Activated CD4-positive, alpha-beta T cell treated with anti-CD3 and anti-CD28 coated beads, Interleukin-2, amount 50 U/mL, for 48 hours (primary cell): ENCODE measurements around the gene GBP6.
"Not testable (repeated sequence)": the region's sequence is repeated elsewhere in the genome, so short reads cannot be mapped to it uniquely, and the experiment has no call there.

Experiments used
- DNase-seq, 2 experiments: peaks; one replicate each; pipeline ENCODE4 v3.0.0-alpha.2; 2020

GBP6 gene

DNA sequence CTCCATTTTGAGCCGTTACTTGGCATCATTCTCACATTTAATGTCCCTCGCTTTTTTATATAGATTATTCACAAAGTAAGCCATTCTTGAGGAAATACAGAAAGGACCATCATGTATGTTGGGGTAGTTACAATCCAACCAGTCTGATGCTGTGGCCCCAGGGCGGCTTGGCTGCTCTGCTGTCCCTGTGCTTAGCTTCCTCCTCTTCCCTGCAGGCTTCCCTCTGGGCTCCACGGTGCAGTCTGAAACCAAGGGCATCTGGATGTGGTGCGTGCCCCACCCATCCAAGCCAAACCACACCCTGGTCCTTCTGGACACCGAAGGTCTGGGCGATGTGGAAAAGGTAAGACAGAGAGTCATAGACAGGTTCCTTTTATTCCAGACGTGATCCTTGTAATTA, 5.5 kb downstream of the GBP6 start:
- no peak for DNase-seq

DNA sequence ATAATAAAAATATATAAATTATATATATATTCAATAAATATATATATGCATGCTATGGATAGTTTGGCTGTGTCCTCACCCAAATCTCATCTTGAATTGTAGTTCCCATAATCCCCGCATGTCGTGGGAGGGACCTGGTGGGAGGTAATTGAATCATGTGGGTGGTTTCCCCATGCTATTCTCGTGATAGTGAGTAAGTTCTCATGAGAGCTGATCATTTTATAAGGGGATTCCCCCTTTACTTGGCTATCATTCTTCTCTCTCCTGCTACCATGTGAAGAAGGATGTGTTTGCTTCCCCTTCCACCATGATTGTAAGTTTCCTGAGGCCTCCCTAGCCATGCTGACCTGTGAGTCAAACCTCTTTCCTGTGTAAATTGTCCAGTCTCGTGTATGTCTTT, 10.0 kb downstream of the GBP6 start:
- not testable (repeated sequence) for DNase-seq

DNA sequence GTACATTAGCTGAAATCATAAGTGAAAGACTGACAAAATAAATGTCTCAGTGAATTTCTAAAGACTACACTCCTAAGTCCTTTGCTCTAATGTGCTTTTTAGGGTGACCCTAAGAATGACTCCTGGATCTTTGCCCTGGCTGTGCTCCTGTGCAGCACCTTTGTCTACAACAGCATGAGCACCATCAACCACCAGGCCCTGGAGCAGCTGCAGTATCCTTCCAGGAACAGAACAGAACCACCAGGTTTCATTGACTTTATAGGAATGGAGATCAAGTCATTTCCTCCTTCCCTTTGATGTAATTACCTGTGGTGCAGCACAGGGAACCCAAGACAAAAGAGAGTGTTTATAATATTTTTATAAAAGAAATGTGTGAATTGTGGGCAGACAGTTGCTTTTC, 14.1 kb downstream of the GBP6 start:
- no peak for DNase-seq

DNA sequence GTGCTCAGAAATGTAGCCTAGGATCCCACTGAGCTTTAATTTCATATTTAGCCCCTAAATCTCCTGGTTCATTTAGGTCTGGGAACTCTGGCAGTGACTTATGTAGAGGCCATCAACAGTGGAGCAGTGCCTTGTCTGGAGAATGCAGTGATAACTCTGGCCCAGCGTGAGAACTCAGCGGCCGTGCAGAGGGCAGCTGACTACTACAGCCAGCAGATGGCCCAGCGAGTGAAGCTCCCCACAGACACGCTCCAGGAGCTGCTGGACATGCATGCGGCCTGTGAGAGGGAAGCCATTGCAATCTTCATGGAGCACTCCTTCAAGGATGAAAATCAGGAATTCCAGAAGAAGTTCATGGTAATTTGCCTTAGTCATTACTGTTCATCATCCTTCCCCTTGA, 17.8 kb downstream of the GBP6 start:
- no peak for DNase-seq

DNA sequence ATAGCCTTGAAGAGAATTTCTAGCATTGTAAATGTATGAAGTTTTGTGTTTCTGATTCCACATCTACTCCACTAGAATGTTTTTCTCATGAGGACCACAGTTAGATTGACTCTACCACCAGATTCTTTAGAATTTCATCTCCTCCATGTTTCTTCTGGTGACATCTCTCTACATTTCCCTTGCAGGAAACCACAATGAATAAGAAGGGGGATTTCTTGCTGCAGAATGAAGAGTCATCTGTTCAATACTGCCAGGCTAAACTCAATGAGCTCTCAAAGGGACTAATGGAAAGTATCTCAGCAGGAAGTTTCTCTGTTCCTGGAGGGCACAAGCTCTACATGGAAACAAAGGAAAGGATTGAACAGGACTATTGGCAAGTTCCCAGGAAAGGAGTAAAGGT, 18.6 kb downstream of the GBP6 start:
- DNase-seq, result no peak

DNA sequence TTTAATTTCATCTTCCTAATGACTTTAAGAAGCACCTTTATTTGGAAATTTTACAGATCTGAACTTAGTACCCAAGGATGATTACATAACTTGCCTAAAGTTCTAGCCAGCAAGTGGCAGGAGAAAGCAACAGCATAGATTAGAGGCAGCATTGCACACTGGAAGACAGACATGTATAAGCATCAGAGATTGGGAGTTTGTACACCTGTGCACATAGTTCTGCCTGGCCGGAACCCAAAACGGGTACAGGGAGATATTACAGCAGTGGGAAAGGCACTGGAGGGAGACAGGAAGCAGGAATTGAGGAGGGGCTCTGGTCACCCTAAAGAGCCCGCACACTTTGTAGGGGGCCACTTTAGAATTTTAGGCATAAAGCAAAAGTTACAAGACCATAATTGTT, 19.3 kb downstream of the GBP6 start:
- DNase-seq, result no peak

DNA sequence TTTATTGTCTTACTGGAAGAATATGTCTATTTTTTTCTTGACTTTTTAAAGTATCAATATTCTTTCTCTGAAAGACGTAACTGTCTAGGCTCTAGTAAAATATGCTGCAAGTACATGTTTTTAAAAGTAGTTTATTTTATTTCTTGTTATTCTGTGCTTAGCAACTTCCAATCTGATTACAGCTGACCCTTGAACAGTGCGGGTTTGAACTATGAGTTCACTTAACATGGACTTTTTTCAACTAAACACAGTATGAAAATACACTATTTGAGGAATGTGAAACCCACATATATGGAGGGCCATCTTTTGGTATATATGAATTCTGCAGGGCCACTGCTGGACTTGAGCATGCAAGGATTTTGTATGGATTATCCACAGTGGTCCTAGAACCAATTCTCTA, 26.8 kb downstream of the GBP6 start:
- DNase-seq, result no peak

DNA sequence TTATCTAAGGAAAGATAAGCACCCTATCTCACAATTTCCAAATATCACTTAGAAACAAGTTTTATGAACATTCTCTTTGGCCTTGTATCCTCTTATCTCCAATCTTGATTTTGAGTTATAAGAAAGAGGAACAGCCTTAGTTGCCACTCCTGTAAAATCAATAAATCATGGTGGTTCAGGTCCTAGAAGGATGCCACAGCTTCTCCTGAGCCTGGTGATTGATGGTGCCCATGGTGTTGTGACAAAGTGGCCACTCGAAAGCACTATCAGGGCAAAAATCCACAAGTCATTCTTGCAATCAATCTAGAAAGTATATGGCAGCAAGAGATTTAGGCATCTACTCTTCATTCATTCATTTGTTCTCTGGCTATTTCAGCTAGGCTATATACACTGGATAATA, 27.8 kb downstream of the GBP6 start:
- DNase-seq, result no peak

DNA sequence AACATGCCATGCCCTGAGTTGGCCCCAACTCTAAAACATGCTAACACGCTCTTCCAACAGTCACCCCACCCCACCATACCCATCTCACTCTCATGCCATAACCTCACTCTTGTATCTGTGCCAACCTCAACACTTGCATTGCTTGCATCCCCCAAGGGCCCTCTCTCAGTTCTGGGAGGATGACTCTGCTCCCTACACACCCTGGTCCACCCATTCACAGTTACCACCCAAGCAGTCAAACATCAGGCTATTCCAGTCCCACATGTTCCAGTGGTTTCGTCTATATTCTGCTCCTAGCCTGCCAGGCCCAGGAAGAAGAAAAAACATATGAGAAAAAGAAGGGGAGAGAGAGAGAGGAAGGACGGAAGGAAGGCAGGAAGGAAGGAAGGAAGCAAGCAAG, 31.0 kb downstream of the GBP6 start:
- no peak for DNase-seq

DNA sequence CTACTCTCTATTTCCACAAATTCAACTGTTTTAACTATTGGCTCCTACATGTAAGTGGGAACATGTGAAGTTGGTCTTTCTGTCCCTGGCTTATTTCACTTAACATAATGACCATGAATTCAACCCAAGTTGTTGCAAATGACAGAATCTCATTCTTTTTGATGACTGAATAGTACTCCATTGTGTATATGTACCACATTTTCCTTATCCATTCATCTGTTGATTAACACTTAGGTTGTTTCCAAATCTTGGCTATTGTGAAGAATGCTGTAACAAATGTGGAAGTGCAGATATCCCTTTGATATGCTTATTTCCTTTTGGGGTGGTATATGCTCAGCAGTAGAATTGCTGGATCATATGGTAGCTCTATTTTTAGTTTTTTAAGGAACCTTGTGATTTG, 33.0 kb downstream of the GBP6 start:
- no peak for DNase-seq

DNA sequence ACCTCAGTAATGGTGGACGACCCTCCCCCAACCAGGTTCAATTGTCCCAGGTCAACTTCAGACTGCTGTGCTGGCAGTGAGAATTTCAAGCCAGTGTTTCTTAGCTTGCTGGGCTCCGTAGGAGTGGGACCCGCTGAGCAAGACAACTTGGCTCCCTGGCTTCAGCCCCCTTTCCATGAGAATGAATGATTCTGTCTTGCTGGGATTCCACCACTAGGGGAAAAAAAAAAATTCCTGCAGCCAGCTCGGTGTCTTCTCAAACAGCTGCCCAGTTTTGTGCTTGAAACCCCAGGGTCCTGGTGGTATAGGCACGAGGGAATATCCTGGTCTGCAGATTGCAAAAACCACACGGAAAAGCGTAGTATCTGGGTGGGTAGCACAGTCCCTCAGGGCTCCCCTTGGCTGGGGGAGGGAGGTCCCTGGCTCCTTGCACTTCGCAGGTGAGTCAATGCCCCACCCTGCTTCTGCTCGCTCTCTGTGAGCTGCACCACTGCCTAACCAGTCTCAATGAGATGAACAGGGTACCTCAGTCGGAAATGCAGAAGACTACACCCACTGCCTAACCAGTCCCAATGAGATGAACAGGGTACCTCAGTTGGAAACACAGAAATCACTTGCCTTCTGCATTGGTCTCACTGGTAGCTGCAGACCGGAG, 41.5 kb downstream of the GBP6 start:
- DNase-seq, result no peak

DNA sequence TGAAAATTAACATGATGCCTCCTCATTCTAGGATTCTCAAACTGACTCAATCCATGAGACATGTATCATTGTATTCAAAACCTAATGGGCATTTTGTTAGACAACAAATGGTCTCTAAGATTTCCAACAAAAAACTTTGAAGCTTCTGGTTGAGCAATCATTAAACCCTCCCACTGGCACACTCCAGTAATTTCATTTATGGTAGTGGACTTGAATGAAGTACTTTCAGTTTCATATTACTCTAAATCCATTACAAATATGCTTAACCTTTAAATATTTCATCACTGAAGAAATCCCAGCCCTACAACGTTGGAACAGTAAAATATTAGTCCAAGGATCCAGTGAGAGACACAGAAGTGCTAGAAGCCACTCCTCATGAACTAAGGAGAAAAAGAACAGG, 43.5 kb downstream of the GBP6 start:
- DNase-seq, result no peak

DNA sequence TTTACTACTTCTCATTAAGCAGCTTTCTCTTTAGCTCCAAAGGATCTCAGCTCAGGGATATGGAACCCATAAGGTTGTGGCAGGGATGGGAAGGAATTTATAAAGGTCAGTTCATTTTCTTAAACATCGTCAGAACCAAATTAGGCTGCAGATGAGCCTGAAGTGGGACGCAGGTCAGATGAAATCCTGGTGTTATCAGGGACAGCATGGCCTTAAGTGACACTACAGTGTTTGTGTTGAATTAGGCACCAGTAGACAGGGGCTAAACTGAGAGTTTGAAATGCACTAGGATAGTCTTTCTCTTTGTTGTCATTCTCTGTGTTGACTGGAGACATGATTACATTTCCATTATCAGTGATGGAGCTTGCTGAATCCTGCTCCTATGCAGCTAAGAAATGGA, 43.9 kb downstream of the GBP6 start:
- not testable (repeated sequence) for DNase-seq

DNA sequence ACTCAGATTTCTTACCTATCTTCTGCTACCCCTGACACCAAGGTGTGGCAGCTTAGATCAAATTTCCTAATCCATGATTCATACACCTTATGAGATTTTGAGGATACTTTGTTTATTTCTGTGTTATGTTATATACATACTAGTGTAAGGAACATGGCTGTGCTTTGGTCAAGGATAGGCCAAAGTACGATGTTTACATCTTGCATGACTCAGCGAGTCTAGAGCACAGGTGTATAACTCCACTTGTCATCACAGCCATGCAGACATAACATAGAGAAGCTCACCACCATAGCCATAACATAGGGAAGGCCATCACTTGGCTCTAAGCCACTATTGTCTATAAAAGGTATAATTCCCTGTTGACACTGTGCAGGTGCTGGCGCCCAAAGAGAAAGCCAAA, 61.2 kb downstream of the GBP6 start:
- no peak for DNase-seq

DNA sequence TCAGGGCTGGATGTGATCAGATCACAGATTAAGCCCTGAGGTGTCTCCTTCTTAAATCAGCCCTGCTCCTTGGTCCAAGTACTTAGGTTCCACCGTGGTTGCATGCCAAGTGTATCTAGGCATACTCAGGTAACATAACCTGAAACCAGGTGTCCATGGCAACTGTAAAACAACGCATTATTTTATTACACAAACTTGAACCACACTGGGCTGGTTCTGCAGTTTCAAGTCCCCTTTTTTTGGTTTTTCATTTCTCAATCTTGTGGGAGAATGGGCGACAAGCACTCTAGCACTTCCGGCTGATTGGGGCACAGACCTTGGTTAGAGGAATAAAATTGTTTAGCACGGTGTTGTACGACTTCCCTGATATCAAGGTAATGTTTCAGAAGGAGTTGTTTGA, 65.2 kb downstream of the GBP6 start:
- no peak for DNase-seq

DNA sequence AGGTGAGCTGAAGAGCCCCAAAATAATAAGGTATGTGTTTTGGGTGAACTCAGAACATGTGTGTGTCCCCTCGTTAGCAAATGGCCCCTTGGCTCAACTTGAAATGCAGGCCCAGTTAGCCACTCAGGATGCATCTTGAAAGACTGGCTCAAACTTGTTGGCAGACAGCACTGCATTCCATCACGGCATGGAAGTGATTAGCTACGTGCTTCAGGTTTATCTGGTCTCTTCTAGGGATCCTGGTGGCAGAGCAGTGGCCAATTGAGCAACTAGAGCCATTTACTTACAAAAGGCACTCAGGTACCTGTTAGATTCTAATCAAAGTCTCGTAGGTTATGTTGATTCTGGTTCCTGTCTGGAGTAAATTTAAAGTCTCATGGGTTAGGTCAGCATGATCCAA, 65.8 kb downstream of the GBP6 start:
- not testable (repeated sequence) for DNase-seq

DNA sequence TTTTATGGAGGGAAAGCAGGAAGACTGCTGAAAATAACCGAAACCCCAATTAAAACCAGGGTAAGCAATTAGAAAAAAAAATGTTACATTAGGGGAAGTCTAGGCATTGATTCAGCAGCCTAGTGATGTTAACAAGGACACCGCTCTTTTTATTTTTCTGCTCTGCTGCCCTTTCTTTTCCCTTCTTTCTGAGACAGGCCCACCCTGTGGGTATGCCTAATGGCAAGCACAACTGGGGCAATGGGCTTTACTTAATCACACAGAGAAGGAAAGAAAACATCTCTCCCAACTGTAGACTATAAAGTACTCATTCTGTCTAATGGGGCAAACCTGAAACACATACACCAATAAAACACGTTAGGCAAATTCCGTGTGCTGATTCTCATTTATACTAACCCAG, 69.6 kb downstream of the GBP6 start:
- no peak for DNase-seq

DNA sequence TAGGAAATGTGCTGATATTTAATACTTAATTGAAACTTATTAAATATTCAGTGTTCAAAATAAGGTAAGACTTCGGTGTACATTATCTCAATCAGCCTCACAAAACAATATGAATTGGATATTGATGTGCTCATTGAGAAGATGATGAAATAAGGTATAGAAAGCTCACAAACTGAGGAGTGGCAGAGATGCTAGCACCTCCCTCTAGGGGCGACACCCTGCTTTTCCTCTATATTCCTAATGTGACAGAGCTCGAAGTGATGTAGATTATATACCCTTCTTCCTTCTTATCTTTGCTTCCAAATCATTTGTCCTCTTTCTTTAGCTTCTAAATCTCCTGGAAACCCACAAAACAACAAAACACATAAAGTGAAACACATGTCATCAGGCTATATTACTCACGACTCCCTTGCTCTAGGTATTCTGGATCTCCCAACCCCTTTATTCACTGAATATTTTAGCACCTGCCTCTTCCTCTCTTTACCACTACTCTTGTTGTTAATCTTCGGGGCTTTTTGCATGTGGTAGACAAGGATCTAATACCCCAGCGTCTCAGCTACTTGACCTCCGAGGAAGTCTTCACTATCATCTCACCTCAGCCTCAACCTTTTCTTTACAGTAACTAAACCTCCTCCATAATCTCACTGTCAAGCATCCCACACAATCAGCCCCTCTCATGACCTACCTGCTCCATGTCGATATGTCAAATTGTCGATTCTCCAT, 70.4 kb downstream of the GBP6 start:
- DNase-seq, result peak; percentile 11 to 35
